Activated T-helper 2 cell treated with anti-CD3 and anti-CD28 coated beads, Interferon-gamma antibody, Interleukin-2, Interleukin-4, amounts not matched to agents 10 μg/mL and 5 μg/mL and 100 μg/mL, durations not matched to agents 14 hours and 24 hours and 36 hours (primary cell): ENCODE results near the gene OLFM4. TPM values are rescaled to one million over a fixed set of nuclear protein-coding genes. Genes with fewer than 3 reads are reported as not detected.

Experiments
- DNase-seq: peaks from one replicate; pipeline ENCODE4 v3.0.0; 2021; ENCODE audit warnings: low spot score
- H3K27ac Mint-ChIP-seq: one replicate; pipeline ENCODE4 v1.8.0; 2021; ENCODE audit warnings: mixed read lengths
- H3K27me3 Mint-ChIP-seq: one replicate; pipeline ENCODE4 v1.8.0; 2021; ENCODE audit warnings: low read depth, mixed read lengths
- H3K36me3 Mint-ChIP-seq: one replicate; pipeline ENCODE4 v1.8.0; 2021; ENCODE audit warnings: low read depth, mixed read lengths
- H3K4me1 Mint-ChIP-seq: one replicate; pipeline ENCODE4 v1.8.0; 2021; ENCODE audit warnings: low read depth, mixed read lengths
- H3K4me3 Mint-ChIP-seq: one replicate; pipeline ENCODE4 v1.8.0; 2021; ENCODE audit warnings: low read depth, mild to moderate bottlenecking, moderate library complexity, mixed read lengths
- H3K9me3 Mint-ChIP-seq: one replicate; pipeline ENCODE4 v1.8.0; 2021; ENCODE audit warnings: mixed read lengths
- intact Hi-C: fragments of 100-400 bp; cut with micrococcal nuclease; formaldehyde crosslinking; loops from one replicate; pipeline ENCODE4 v1.15.1; 2023
- total RNA-seq: library from RNA; stranded (reverse); gene quantifications from 2 replicates; pipeline ENCODE4 v1.2.3, GENCODE V29; 2022

Gene OLFM4
- total RNA-seq, 1 donor from 2014 or later: not detected

DNA sequence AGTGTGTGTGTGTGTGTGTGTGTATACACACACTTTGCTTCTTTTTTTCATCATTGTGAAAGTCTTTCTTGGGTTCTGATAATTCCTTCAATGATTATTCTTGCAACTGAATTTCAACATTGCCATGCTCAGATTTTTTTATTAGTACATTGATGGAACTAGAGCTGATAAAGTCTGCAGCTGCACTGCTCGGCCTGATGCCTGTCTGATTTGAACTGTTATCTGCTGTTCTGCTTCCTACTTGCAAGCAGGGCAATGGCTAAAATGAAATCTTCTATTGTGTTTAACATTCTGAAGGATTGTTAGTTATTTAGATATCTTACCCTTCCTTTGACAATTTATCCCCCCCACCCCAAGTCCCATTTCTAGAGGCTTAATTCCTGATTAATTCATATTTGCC is 61.3 kb downstream of the OLFM4 start:
- H3K4me3 Mint-ChIP-seq: no peak overlapping the region
- DNase-seq: no peak
- intact Hi-C loops: no loop called here
- peaks cover 6% of the 10 kb centered on the region for H3K9me3 Mint-ChIP-seq
- no peaks in the 10 kb centered on the region for H3K36me3 Mint-ChIP-seq
- H3K27me3 Mint-ChIP-seq: no peaks in the 10 kb centered on the region
- no peaks in the 10 kb centered on the region for H3K4me1 Mint-ChIP-seq
- H3K27ac Mint-ChIP-seq: no peak overlapping the region

DNA sequence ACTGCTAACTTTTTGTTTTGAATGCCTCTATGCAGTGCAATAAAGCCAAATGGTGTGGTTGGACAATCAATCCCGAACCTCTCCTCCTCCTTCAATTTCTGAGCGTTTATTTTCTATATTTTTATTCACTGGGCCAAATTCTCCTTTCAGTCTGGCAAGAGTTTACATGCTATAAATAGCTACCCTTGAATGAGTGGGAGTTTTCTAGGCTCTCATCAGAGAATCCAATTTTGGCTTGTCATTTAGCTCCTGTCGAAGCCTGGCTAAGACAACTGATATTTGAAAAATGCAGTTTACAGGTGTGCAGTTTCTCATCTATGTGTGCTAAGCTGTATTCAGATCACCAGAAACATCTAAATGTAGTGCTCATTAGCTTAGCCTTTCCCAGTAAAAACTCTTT is 61.8 kb downstream of the OLFM4 start:
- DNase-seq: no peak
- intact Hi-C loops: no loop called here

GRCh38 chr13:53092931-53093330 is 64.3 kb downstream of the OLFM4 start:
- peaks cover 6% of the 10 kb centered on the region for H3K9me3 Mint-ChIP-seq
- no peak overlapping the region for H3K4me3 Mint-ChIP-seq
- H3K36me3 Mint-ChIP-seq: no peaks in the 10 kb centered on the region
- no peak overlapping the region for H3K27ac Mint-ChIP-seq
- no peak for DNase-seq
- intact Hi-C loops: no loop called here
- no peaks in the 10 kb centered on the region for H3K4me1 Mint-ChIP-seq
- no peaks in the 10 kb centered on the region for H3K27me3 Mint-ChIP-seq

More for the DNA sequence above, 61.8 kb downstream of the OLFM4 start:
- Mint-ChIP-seq H3K4me3 (no peak overlapping the region), H3K9me3 (peaks cover 6% of the 10 kb centered on the region), H3K4me1 (no peaks in the 10 kb centered on the region), H3K27ac (no peak overlapping the region), H3K27me3 (no peaks in the 10 kb centered on the region), H3K36me3 (no peaks in the 10 kb centered on the region)

GRCh38 chr13:53098455-53098854 is 69.8 kb downstream of the OLFM4 start:
- intact Hi-C loops: no loop called here
- Mint-ChIP-seq H3K9me3 (peaks cover 7% of the 10 kb centered on the region), H3K4me1 (no peaks in the 10 kb centered on the region), H3K27me3 (no peaks in the 10 kb centered on the region), H3K27ac (no peak overlapping the region), H3K4me3 (no peak overlapping the region), H3K36me3 (no peaks in the 10 kb centered on the region)
- no peak for DNase-seq

DNA sequence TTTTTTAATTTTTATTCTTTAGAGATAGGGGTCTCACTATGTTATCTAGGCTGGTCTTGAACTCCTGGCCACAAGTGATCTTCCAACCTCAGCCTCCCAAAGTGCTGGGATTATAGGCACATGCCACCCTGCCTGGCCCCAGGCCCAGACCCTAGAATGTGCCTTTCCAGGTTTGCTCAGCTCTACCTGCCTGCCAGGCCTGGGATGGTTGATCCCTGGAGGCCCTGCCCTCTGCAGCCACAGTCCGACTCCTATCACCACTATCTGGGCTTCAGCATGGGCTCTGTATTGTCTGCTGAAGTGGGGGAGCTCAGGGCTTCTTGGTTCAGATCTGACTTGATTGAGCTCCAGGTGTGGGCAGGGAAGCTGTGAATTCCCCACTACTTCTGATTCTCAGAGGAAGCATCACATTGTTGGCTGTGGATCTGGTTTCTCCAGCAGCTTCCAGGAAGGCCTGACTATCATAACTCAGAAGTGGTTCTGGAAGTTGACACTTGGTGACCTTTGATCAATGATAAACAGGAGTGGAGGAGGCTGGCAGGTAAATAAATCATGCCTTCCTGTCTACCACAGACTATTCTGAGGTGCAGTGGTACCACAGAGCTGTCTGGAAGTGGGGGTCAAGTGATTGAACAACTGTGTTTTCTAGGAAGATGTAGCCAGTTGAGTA is 71.9 kb downstream of the OLFM4 start:
- intact Hi-C loops: no loop called here
- no peaks in the 10 kb centered on the region for H3K4me1 Mint-ChIP-seq
- no peak overlapping the region for H3K27ac Mint-ChIP-seq
- H3K27me3 Mint-ChIP-seq: no peaks in the 10 kb centered on the region
- H3K4me3 Mint-ChIP-seq: no peak overlapping the region
- DNase-seq: no peak
- H3K36me3 Mint-ChIP-seq: no peaks in the 10 kb centered on the region
- H3K9me3 Mint-ChIP-seq: peaks cover 6% of the 10 kb centered on the region

Other genes starting within 250 kb of the OLFM4 start
- gene PCDH8, start 180.2 kb upstream of the OLFM4 start, total RNA-seq: 0.14 TPM in 1 of 2 replicates, not detected in the other